HS-5 (cell line): ENCODE data around the gene UQCR11.

ENCODE experiments used
- DNase-seq: peaks from one replicate; pipeline ENCODE4 v3.0.0-alpha.2; 2012; ENCODE audit warnings: low read depth

Gene UQCR11

DNA sequence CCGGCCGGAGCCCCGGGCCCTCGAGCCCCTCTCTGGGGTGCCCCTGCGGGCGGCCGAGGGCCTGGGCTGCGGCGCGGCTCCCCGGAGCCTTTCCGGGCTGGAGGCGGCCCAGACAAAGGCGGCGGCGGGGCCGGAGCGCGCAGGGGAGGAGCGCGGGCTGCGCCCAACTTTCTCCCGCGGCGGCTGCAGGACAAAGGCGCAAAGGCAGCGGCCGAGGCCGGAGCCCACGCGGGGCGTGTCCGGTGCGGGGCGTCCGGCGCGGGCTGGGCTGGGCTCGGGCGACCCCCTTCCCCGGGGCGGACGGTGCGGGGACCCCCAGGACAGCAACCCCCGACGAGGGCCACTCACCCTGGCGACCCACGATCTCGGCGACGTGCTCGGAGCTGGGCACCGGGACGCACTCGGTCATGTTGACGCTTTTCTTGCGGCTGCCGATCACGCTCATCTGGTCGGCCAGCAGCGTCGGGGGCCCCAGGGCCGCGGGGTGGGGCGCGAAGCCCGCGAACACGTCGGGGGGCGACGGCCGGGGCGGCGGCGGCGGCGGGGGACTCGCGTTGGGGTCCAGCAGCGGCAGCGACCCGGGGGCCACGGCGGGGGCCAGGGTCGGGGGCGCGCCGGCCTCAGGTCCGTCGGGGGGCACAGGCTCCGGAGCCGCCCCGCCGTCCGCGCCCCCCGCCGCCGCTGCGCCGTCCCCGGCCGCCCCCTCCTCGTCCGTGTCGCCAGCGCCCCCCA is 38.0 kb downstream of the UQCR11 start:
- DNase-seq: no peak

DNA sequence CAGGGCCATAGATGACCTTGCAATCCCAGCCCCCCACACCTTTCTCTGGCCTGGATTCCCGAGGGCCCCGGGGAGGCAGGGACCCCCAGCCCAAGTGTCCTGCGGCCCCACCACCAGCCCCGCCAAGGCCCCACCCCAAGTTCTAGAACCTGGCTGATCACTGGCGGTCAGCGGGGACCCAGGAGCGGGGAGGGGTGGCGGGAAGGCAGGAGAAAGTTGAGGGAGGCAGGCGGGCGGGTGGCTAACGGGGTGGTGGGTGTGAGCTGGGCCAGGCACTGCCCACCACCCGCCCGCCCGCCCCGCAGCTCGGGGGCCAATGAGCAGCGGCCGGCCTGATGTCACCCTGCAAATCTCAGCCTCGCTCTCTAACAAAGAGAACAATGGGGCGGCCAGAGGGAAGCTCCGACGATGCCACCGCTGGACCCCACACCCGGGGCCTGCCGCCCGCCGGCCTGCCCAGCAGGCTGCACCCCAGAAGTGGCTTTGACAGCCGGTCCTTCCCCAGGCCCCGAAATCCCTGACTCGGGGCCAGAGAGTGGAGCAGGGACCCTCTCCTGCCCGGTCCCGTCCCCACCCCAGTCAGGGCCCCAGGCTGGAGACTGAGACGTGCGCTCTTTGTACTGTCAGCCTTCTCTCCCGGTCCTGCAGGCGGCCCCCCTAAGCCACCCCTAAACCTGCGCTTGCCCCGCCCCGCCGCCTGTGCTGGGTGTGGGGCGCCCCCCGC is 38.7 kb downstream of the UQCR11 start:
- peak; percentile 23 for DNase-seq

DNA sequence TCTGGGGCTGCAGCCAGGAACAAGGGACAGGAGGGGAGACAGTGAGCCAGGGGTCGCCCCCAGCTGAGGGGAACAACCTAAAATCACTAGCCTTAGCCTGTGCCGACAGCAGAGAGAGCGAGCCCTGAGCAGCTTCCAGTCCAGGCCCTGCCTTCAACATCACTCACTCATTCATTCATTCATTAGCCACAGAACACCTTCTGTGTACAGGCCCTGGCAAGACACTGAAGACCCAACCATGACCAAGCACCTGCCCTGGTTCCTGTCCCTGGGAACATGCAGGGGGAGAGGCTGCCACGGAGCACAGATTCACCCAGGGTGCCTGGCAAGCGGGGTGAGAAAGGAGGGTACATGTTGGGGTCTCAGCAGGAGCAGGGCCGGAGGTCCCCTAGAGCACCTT is 42.0 kb downstream of the UQCR11 start:
- DNase-seq: no peak

DNA sequence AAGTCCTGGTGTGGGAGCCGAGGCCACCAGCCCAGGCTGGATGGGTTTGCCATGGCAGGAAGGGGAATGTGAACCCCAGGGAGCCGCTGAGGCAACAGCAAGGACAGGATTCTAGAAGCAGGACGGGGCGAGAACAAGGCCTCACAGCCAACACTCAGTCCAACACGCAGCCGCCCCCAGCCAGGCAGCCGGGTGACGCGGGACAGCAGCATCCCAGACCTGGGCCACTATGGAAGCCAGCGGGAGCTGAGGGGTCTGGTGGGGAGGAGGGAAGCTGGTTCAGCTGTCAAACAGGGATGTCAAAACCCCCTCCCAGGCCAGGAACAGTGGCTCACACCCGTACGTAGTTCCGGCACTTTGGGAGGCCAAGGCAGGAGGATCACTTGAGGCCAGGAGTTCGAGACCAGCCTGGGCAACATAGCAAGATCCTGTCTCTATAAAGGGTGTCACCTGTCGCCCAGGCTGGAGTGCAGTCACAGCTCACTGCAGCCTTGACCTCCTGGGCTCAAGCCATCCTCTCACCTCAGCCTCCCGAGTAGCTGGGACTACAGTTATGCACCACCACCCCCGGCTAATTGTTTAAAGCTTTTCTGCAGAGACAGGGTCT is 43.9 kb downstream of the UQCR11 start:
- DNase-seq: no peak

DNA sequence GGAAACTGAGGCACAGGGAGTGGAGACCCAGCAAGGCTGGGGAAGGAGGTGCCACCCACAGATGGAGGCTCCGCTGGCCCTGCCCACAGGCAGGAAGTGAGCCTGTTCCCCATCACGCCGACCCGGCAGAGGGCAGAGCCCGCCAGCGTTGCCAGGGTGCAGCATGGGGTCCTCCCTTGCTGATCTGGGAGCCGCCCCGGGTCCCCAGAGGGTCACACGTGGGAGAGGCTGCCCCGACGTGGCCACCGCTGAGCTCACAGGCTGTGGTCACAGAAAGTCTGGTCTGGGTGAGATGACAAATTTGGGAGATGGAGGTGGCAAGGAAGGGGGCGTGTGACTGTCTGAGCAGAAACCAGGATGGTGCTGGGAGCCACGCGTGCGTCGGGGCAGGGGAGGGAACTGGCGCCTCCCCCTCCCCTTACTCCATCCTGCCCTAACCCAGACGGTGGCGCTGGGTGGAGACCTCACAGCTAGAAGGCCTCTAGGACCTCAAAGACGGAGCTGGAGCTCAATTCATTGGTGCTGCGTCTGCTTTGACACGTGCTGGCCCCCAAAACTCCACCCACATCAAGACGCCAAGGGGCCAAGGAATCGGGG is 44.9 kb downstream of the UQCR11 start:
- DNase-seq: no peak

DNA sequence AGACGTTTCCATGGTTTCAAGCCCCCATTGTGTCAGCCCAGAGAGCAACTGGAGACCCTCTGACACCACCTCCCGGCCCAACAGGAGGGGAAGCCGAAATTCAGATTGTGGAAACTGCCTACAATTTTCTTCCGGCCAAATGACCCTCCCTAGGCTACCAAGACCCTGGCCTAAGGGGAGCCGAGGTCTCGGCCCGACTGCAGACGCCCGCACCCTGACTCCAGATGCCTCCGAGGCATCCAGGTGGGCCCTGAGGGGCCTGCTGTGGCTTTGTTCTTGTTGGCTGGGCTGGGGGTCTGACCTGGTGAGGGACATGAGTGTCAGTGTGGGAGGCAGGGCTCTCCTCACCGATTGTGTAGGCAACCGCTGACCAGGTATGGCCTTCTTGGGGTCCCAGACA is 46.7 kb downstream of the UQCR11 start:
- no peak for DNase-seq

DNA sequence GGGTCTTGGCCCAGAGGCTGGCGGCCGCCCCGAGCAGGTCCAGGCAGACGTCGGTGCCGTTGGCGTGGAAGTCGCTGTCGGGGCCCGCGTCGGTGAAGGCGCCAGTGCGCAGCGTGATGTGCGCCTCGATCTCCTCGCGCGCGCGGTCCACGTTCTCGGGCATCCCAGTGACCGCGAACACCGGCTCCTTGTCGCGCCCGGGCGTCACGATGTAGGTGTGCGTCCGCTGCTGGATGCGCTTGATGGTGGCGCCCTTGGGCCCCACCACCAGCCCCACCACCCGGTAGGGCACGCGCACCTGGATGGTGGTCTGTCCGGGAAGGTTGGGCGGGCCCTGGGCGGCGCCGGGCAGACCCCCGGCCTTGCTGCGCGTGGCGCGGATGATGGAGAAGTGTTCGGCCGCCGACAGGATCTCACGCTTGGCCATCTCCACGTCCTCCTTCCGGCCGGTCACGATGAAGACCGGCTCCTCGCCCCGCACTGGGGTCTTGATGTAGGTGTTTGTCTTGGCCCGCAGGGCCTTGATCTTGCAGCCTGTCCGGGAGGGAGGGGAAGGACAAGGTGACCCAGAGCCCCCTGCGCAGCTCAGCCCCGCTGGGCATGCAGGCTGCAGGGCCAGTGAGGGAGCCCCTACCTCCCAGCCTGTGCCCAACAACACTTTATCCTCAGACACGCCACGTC is 48.7 kb downstream of the UQCR11 start:
- DNase-seq: no peak

DNA sequence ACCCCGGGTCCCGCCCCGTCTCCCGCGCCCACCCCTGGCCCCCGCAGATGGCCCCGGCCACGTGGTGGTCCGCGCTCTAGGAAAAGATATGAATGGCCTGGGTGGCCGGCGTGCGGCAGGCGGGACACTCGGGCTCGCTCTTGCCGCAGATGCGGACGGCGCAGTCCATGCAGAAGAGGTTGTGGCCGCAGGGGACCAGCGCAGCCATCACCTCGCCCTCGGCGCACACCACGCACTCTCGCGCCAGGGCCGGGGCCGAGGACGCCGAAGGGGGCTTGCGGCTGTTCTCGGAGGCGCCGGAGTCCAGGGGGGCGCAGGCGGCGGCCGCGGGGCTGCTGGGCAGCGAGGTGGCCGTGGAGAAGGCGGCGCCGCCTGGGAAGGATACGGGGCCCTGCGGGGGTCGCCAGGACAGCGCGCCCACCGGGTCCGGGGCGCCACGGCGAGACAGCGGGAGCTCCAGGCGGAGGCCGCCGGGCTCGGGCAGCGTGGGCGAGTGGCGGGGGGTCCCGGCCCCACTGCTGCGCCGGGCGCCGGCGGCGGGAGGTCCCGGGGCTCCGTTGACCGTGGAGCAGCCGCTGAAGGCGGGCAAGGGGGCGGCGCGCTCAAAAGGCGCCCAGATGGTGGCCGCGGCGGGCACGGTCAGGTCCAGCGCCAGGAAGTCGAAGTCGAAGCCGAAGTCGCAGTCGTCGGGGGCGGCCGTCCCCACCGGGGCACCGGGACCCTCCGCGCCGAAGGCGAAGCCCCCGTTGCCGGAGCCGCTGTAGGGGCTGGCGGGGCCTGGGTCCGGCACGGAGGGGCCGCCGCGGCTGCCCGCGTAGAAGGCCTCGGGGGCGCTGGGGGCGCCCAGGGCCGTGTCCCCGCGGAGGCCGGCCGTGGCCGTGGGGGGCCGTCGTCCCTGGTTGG is 49.5 kb downstream of the UQCR11 start:
- no peak for DNase-seq

DNA sequence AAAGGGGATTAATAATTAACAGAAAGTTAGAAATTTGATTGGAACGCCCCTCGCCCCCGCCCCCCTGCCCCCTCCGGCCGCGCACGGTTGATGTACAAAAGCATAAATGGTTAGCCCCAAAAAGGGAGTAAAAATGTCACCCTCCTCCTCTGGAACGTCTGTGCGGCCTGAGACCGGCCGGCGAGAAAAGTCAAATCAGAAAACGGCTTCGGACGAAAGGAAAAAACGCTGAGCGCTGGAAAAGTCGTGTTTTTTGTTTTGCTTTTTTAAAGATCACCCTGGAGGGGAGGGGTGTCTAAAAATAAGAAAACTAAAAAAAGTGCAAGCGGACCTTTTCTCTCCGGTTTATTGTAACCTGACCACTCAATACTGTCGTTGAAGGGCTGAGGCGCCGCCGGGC is 50.3 kb downstream of the UQCR11 start:
- DNase-seq: no peak

DNA sequence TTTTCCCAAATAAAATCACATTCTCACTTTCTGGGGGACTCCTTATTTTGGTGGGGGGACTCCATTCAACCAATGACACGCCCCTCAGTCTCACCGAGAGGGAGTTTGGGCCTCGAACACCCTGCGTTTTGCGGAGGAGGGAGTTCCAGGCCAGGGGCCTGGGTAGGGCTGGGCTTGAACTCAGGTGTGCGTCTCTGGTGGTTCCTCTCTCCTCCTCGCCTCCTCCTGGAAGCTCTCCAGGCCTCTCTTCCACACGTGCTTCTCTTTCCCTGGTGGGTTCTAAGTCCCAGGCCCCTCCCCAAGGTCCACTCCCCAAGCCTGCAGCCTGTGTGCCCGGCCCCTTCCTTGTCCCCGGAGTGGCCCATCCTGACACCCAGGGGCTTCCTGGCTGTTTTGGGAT is 51.8 kb downstream of the UQCR11 start:
- no peak for DNase-seq

DNA sequence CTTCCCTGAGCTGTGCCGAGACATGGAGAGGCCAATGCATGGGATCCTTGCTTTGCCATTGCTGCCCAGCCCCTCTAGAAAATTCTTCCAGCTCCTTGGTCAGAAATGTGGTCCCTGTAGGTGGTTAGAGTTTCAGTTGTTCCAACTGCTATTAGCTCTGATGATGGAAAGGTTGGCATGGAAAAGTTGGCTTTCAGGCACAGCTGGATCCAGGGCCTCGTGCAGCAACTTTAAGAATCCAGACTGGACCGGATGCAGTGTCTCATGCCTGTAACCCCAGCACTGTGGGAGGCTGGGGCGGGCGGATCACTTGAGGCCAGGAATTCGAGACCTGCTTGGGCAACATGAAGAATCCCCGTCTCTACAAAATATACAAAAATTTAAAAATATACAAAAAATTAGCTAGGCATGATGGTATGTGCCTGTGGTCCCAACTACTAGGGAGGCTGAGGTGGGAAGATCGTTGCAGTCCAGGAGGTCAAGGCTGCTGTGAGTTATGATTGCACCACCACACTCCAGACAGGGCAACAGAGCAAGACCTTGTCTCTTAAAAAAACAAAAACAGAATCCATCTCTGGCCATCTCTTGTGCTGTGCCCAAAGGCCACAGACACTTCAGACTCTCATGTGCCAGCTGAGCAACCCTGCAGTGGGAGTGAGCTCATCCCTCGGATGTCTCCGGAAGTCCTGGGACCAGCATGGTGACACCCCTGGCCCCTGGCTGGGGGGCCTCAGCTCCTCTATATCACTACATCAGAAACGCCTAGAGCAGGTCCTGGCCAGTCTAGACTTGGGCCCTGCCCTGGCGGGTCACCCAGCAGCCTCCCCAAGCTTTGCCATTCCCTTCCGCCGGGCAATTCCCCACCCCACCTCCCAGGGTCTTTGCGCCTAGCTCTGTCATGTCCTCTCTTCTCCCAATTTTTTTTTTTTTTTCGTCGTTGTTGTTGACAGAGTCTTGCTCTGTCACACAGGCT is 53.9 kb downstream of the UQCR11 start:
- no peak for DNase-seq

DNA sequence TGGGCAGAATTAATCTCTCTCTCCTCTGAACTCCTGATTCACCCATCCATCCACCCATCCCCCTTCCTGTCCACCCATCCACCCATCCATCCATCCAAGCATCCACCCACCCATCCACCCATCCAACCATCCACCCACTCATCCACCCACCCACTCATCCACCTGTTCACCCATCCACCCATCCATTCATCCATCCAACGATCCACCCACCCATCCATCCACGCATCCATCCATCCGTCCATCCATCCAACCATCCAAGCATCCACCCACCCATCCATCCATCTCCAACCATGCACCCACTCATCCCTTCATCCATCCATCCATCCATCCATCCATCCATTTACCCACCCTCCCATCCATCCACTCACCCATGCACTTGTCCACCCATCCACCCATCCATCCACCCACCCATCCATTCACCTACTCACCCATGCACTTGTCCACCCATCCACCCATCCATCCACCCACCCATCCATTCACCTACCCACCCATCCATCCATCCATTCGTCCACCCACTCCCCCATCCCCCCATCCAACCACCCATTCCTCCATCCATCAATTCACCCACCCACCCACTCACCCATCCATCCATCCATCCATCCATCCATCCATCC is 55.8 kb downstream of the UQCR11 start:
- no peak for DNase-seq
